GM12891 (cell line): ENCODE measurements around the gene ARAP2.

Experiments used
- POLR2A ChIP-seq: IDR thresholded peaks from 2 replicates; pipeline ENCODE4 v1.6.1; 2011; ENCODE audit warnings: low read depth, low read length, control low read depth
- POLR2AphosphoS5 ChIP-seq: IDR thresholded peaks from 2 replicates; pipeline ENCODE4 v1.6.1; 2011; ENCODE audit warnings: low read depth, low read length, control low read depth
- TAF1 ChIP-seq: IDR thresholded peaks from 2 replicates; pipeline ENCODE4 v1.6.1; 2011; ENCODE audit warnings: low read depth, low read length, control low read depth

DNA sequence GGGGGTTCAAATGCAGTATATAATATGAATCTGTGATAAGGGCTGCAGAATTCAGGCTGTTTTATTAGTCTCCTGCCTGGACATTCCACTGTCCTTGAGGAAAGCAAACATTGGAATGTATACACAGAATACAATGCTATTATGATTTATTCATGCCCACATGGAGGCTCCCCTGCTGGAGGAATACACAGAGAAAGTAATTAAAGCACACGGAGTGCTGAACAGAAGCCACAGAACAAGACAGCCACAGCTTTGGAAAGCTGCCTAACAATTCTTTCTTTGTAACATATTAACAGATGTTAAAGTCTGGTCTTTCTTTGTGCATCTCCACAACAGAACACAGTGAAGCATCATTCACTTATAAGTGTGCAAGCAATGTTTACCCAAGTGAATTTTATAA is 155.8 kb downstream of the ARAP2 start:
- no peak for TF ChIP-seq POLR2A
- no peak for TF ChIP-seq POLR2AphosphoS5
- no peak for TF ChIP-seq TAF1
